K562 (cell line): ENCODE data around the gene KLHL22. TPM values are rescaled to one million over a fixed set of nuclear protein-coding genes. Genes with fewer than 3 reads are reported as not detected.

ENCODE experiments used
- MYNN ChIP-seq, 2 experiments: sonication (generic); formaldehyde crosslinking in 1 of 2; IDR thresholded peaks; 2 replicates each; pipeline versions ENCODE4 v1.5.0 to v1.6.1; 2016 to 2020; ENCODE audit warnings: antibody characterized with exemption in 1 of 2, missing genetic modification reagents in 1 of 2
- NFATC3 ChIP-seq: fragments of 450-650 bp; IDR thresholded peaks from 2 replicates; pipeline ENCODE4 v1.6.1; 2017; ENCODE audit warnings: mild to moderate bottlenecking
- RBM15 ChIP-seq: fragments of 200-400 bp; formaldehyde crosslinking; IDR thresholded peaks from 2 replicates; pipeline ENCODE4 v1.6.1; 2018; ENCODE audit warnings: mild to moderate bottlenecking, low read length, moderate library complexity; ENCODE audit not compliant: insufficient read depth
- SMAD2 ChIP-seq: fragments of 150-350 bp; IDR thresholded peaks from 2 replicates; pipeline ENCODE4 v1.6.1; 2014; ENCODE audit warnings: low read depth, mild to moderate bottlenecking, low read length
- TEAD4 ChIP-seq, 2 experiments: sonication (generic) in 1 of 2; formaldehyde crosslinking in 1 of 2; IDR thresholded peaks; 2 replicates each; pipeline versions ENCODE4 v1.6.1 to v1.8.0; 2012 to 2022; ENCODE audit warnings: borderline replicate concordance in 1 of 2, inconsistent platforms in 1 of 2, low read length in 1 of 2, mild to moderate bottlenecking in 1 of 2, missing genetic modification reagents in 1 of 2
- ZBED1 ChIP-seq: IDR thresholded peaks from 2 replicates; pipeline ENCODE4 v1.6.1; 2014
- ZBTB33 ChIP-seq: sonication (generic); formaldehyde crosslinking; IDR thresholded peaks from 2 replicates; pipeline ENCODE4 v1.8.1; 2023; ENCODE audit warnings: mild to moderate bottlenecking, missing genetic modification reagents
- polyA plus RNA-seq, 8 experiments: library from polyadenylated mRNA; depleted of rRNA in 4 of 8; stranded (reverse) in 5 of 8; unstranded in 3 of 8; fragments of >200 nt; fragmentation: Nextera tagmentation in 2 of 8; fragmentation: Illumina TruSeq in 1 of 8; extraction: Ambion mirVana in 2 of 8; extraction: Trizol in 1 of 8; gene quantifications; 2 replicates each; pipeline versions ENCODE4 v1.2.1 to v1.2.3, GENCODE V29; 2011 to 2014; ENCODE audit warnings: inconsistent platforms in 1 of 8, missing spikeins in 1 of 8
- total RNA-seq, 7 experiments: library from RNA; depleted of rRNA in 6 of 7; stranded (reverse); fragments of >200 nt in 6 of 7; fragmentation: Illumina TruSeq in 2 of 7; extraction: Trizol in 2 of 7; gene quantifications; 2 replicates each; pipeline versions ENCODE4 v1.2.1 to v1.2.3, GENCODE V29; 2011 to 2021; ENCODE audit warnings: low replicate concordance in 1 of 7
- TF ChIP-seq, protein P1 (sequence below): fragments of 200-600 bp; sonication (generic); IDR thresholded peaks from one replicate; pipeline ENCODE4 v1.6.1; 2012; ENCODE audit warnings: mild to moderate bottlenecking, low read depth, low read length, inconsistent platforms
- TF ChIP-seq, protein P2 (sequence below): IDR thresholded peaks from 2 replicates; pipeline ENCODE4 v1.6.1; 2014; ENCODE audit warnings: antibody characterized with exemption
- TF ChIP-seq, protein P3 (sequence below): sonication (generic); formaldehyde crosslinking; IDR thresholded peaks from 2 replicates; pipeline ENCODE4 v1.5.0; 2020; ENCODE audit warnings: missing genetic modification reagents

Gene KLHL22
- total and polyA plus RNA-seq, 9 of the 15 experiments (the other 6 are each of a cell fraction or from before 2014, with no cell fraction given): 1.3 to 25.6 (median 15.2) TPM

GRCh38 chr22:20494978-20495860 is at the start of gene KLHL22 (continued):
- TF ChIP-seq, protein P1, sequence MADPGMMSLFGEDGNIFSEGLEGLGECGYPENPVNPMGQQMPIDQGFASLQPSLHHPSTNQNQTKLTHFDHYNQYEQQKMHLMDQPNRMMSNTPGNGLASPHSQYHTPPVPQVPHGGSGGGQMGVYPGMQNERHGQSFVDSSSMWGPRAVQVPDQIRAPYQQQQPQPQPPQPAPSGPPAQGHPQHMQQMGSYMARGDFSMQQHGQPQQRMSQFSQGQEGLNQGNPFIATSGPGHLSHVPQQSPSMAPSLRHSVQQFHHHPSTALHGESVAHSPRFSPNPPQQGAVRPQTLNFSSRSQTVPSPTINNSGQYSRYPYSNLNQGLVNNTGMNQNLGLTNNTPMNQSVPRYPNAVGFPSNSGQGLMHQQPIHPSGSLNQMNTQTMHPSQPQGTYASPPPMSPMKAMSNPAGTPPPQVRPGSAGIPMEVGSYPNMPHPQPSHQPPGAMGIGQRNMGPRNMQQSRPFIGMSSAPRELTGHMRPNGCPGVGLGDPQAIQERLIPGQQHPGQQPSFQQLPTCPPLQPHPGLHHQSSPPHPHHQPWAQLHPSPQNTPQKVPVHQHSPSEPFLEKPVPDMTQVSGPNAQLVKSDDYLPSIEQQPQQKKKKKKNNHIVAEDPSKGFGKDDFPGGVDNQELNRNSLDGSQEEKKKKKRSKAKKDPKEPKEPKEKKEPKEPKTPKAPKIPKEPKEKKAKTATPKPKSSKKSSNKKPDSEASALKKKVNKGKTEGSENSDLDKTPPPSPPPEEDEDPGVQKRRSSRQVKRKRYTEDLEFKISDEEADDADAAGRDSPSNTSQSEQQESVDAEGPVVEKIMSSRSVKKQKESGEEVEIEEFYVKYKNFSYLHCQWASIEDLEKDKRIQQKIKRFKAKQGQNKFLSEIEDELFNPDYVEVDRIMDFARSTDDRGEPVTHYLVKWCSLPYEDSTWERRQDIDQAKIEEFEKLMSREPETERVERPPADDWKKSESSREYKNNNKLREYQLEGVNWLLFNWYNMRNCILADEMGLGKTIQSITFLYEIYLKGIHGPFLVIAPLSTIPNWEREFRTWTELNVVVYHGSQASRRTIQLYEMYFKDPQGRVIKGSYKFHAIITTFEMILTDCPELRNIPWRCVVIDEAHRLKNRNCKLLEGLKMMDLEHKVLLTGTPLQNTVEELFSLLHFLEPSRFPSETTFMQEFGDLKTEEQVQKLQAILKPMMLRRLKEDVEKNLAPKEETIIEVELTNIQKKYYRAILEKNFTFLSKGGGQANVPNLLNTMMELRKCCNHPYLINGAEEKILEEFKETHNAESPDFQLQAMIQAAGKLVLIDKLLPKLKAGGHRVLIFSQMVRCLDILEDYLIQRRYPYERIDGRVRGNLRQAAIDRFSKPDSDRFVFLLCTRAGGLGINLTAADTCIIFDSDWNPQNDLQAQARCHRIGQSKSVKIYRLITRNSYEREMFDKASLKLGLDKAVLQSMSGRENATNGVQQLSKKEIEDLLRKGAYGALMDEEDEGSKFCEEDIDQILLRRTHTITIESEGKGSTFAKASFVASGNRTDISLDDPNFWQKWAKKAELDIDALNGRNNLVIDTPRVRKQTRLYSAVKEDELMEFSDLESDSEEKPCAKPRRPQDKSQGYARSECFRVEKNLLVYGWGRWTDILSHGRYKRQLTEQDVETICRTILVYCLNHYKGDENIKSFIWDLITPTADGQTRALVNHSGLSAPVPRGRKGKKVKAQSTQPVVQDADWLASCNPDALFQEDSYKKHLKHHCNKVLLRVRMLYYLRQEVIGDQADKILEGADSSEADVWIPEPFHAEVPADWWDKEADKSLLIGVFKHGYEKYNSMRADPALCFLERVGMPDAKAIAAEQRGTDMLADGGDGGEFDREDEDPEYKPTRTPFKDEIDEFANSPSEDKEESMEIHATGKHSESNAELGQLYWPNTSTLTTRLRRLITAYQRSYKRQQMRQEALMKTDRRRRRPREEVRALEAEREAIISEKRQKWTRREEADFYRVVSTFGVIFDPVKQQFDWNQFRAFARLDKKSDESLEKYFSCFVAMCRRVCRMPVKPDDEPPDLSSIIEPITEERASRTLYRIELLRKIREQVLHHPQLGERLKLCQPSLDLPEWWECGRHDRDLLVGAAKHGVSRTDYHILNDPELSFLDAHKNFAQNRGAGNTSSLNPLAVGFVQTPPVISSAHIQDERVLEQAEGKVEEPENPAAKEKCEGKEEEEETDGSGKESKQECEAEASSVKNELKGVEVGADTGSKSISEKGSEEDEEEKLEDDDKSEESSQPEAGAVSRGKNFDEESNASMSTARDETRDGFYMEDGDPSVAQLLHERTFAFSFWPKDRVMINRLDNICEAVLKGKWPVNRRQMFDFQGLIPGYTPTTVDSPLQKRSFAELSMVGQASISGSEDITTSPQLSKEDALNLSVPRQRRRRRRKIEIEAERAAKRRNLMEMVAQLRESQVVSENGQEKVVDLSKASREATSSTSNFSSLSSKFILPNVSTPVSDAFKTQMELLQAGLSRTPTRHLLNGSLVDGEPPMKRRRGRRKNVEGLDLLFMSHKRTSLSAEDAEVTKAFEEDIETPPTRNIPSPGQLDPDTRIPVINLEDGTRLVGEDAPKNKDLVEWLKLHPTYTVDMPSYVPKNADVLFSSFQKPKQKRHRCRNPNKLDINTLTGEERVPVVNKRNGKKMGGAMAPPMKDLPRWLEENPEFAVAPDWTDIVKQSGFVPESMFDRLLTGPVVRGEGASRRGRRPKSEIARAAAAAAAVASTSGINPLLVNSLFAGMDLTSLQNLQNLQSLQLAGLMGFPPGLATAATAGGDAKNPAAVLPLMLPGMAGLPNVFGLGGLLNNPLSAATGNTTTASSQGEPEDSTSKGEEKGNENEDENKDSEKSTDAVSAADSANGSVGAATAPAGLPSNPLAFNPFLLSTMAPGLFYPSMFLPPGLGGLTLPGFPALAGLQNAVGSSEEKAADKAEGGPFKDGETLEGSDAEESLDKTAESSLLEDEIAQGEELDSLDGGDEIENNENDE: no peak
- TF ChIP-seq SMAD2: no peak
- TF ChIP-seq MYNN (IDR thresholded peaks at IDR 0.05): no peak
- TF ChIP-seq MYNN (CRISPR knock-in tag; IDR thresholded peaks at IDR 0.05): no peak
- peak; percentile 42; the same call in 1 of the 2 replicates for TF ChIP-seq TEAD4 (IDR thresholded peaks at IDR 0.05; ENCODE audit: low read length)
- no peak for TF ChIP-seq TEAD4 (CRISPR knock-in tag; IDR thresholded peaks at IDR 0.05; ENCODE audit: borderline replicate concordance)
- no peak for TF ChIP-seq ZBED1
- TF ChIP-seq, protein P2, sequence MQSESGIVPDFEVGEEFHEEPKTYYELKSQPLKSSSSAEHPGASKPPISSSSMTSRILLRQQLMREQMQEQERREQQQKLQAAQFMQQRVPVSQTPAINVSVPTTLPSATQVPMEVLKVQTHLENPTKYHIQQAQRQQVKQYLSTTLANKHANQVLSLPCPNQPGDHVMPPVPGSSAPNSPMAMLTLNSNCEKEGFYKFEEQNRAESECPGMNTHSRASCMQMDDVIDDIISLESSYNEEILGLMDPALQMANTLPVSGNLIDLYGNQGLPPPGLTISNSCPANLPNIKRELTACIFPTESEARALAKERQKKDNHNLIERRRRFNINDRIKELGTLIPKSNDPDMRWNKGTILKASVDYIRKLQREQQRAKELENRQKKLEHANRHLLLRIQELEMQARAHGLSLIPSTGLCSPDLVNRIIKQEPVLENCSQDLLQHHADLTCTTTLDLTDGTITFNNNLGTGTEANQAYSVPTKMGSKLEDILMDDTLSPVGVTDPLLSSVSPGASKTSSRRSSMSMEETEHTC: no peak
- TF ChIP-seq ZBTB33 (CRISPR knock-in tag): no peak
- no peak for TF ChIP-seq NFATC3
- TF ChIP-seq, protein P3, sequence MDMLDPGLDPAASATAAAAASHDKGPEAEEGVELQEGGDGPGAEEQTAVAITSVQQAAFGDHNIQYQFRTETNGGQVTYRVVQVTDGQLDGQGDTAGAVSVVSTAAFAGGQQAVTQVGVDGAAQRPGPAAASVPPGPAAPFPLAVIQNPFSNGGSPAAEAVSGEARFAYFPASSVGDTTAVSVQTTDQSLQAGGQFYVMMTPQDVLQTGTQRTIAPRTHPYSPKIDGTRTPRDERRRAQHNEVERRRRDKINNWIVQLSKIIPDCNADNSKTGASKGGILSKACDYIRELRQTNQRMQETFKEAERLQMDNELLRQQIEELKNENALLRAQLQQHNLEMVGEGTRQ: no peak
- no peak for TF ChIP-seq RBM15
